HCT116 (cell line): ENCODE data around the gene PSTPIP2.

Experiments used
- POLR2A ChIP-seq: IDR thresholded peaks from 2 replicates; pipeline ENCODE4 v1.7.0; 2011; ENCODE audit warnings: borderline replicate concordance; ENCODE audit not compliant: insufficient read depth, insufficient read length; ENCODE audit errors: extremely low read depth
- TF ChIP-seq, protein P1 (sequence below), 3 experiments: fragments of 200-600 bp in 1 of 3; sonication (generic) in 1 of 3; IDR thresholded peaks in 2 of 3; conservative IDR thresholded peaks in 1 of 3; 2 replicates each; pipeline ENCODE4 v1.5.1; 2012 to 2017; ENCODE audit warnings: low read depth in 2 of 3, low read length in 2 of 3, antibody characterized with exemption in 1 of 3, borderline replicate concordance in 1 of 3, control low read depth in 1 of 3, mild to moderate bottlenecking in 1 of 3, mixed read lengths in 1 of 3, mixed run types in 1 of 3, moderate library complexity in 1 of 3; ENCODE audit not compliant: insufficient read depth in 1 of 3

DNA sequence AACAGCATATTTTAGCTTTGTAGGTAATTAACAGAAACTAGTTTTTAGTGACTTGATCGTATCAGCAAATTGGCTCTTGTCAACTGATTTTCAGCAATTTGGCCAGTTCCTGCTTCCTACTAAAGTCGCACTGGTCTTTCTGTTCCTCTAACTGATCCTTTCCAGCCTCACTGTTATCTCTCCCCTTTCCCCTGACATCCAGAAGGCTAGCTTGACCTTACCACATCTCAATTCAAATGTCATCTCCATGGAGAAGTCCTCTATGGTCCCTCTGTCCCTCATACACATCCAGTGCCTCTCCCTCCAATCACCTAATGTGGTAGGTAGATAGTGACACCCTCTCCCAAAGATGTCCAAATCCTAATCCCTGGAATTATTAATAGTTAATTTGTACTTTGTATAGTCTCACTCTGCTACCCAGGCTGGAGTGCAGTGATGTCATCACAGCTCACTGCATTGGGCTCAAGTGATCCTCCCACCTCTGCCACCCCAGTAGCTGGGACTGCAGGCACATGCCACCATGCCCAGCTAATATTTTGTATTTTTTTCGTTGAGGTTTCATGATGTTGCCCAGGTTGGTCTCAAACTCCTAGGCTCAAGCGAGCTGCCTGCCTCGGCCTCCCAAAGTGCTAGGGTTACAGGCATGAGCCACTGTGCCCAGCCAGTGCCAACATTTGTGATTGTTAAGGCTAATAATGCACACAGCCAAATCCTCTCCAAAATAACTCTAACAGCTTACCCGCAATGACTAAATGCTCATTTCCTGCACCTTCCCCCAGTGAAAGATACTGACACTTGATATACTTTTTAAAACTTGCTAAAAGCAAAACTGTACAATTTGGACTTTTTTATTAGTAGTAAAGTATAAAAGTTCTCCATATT is 16.9 kb downstream of the PSTPIP2 start:
- TF ChIP-seq POLR2A = no peak
- TF ChIP-seq, protein P1, sequence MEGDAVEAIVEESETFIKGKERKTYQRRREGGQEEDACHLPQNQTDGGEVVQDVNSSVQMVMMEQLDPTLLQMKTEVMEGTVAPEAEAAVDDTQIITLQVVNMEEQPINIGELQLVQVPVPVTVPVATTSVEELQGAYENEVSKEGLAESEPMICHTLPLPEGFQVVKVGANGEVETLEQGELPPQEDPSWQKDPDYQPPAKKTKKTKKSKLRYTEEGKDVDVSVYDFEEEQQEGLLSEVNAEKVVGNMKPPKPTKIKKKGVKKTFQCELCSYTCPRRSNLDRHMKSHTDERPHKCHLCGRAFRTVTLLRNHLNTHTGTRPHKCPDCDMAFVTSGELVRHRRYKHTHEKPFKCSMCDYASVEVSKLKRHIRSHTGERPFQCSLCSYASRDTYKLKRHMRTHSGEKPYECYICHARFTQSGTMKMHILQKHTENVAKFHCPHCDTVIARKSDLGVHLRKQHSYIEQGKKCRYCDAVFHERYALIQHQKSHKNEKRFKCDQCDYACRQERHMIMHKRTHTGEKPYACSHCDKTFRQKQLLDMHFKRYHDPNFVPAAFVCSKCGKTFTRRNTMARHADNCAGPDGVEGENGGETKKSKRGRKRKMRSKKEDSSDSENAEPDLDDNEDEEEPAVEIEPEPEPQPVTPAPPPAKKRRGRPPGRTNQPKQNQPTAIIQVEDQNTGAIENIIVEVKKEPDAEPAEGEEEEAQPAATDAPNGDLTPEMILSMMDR (IDR thresholded peaks at IDR 0.05 in 2 of 3, conservative IDR thresholded peaks at IDR 0.05 in 1 of 3; ENCODE audit: borderline replicate concordance in 1 of 3, insufficient read depth in 1 of 3, low read depth in 2 of 3, low read length in 2 of 3) = no peak
